Keratinocyte (primary cell): ENCODE data around the gene INO80. TPM values are rescaled to one million over a fixed set of nuclear protein-coding genes. Genes with fewer than 3 reads are reported as not detected.
A peak's percentile ranks its signal among the peaks of the same experiment; 100 is the strongest.

Experiments used
- DNase-seq: peaks from one replicate; pipeline ENCODE4 v3.0.0-alpha.2; 2011; ENCODE audit warnings: low read depth, missing footprints, low spot score
- FAIRE-seq: peaks from 2 replicates; lab custom pipeline; 2011; peaks lifted over from hg19 to GRCh38; lab: Jason Lieb, UNC
- H2AFZ ChIP-seq: 2 replicates; pipeline ENCODE4 v1.6.0; 2012; ENCODE audit warnings: low read length, control low read depth, inconsistent platforms; ENCODE audit not compliant: control insufficient read depth
- H3K27ac ChIP-seq: 2 replicates; pipeline ENCODE4 v1.5.1; 2011; ENCODE audit warnings: low read length; ENCODE audit not compliant: control insufficient read depth, insufficient read depth
- H3K27me3 ChIP-seq: 3 replicates; pipeline ENCODE4 v1.6.0; 2011; ENCODE audit warnings: low read length; ENCODE audit not compliant: control insufficient read depth, insufficient read depth; ENCODE audit errors: extremely low read depth
- H3K36me3 ChIP-seq, 2 experiments: 2 replicates in 1 of 2; 3 replicates in 1 of 2; pipeline ENCODE4 v1.5.1; 2011; ENCODE audit warnings: low read length in 2 of 2, mild to moderate bottlenecking in 1 of 2; ENCODE audit not compliant: control insufficient read depth in 2 of 2, insufficient read depth in 2 of 2; ENCODE audit errors: extremely low read depth in 1 of 2
- H3K4me1 ChIP-seq: 3 replicates; pipeline ENCODE4 v1.5.1; 2011; ENCODE audit warnings: low read length; ENCODE audit not compliant: control insufficient read depth, insufficient read depth; ENCODE audit errors: extremely low read depth
- H3K4me2 ChIP-seq: 3 replicates; pipeline ENCODE4 v1.6.0; 2011; ENCODE audit warnings: low read depth, low read length; ENCODE audit not compliant: control insufficient read depth, insufficient read depth; ENCODE audit errors: extremely low read depth
- H3K4me3 ChIP-seq, 3 experiments: fragments of 200-600 bp in 1 of 3; sonication (generic) in 1 of 3; 2 replicates in 2 of 3; 3 replicates in 1 of 3; pipeline ENCODE4 v1.5.1; 2011 to 2016; ENCODE audit warnings: low read length in 3 of 3, mild to moderate bottlenecking in 3 of 3, control low read depth in 2 of 3, inconsistent platforms in 1 of 3, low read depth in 1 of 3, mixed read lengths in 1 of 3, mixed run types in 1 of 3, moderate library complexity in 1 of 3; ENCODE audit not compliant: control insufficient read depth in 2 of 3, insufficient read depth in 2 of 3; ENCODE audit errors: extremely low read depth in 1 of 3
- H3K79me2 ChIP-seq: 2 replicates; pipeline ENCODE4 v1.6.0; 2012; ENCODE audit warnings: low read length; ENCODE audit not compliant: control insufficient read depth, insufficient read depth
- H3K9ac ChIP-seq: 3 replicates; pipeline ENCODE4 v1.6.0; 2011; ENCODE audit warnings: low read length; ENCODE audit not compliant: control insufficient read depth, insufficient read depth; ENCODE audit errors: extremely low read depth
- H3K9me1 ChIP-seq: 3 replicates; pipeline ENCODE4 v1.6.0; 2011; ENCODE audit warnings: low read length; ENCODE audit not compliant: control insufficient read depth, insufficient read depth; ENCODE audit errors: extremely low read depth
- H3K9me3 ChIP-seq: 2 replicates; pipeline ENCODE4 v1.5.1; 2012; ENCODE audit warnings: low read depth, low read length; ENCODE audit not compliant: control insufficient read depth
- H4K20me1 ChIP-seq: 3 replicates; pipeline ENCODE4 v1.6.0; 2011; ENCODE audit warnings: low read length; ENCODE audit not compliant: control insufficient read depth, insufficient read depth; ENCODE audit errors: extremely low read depth
- CTCF ChIP-seq, 3 experiments: IDR thresholded peaks in 1 of 3; conservative IDR thresholded peaks in 1 of 3; optimal IDR thresholded peaks in 1 of 3; 2 replicates in 2 of 3; 3 replicates in 1 of 3; pipeline versions ENCODE3 to v1.5.1; 2011; ENCODE audit warnings: low read length in 3 of 3, mild to moderate bottlenecking in 3 of 3, moderate library complexity in 2 of 3, control low read depth in 1 of 3, inconsistent platforms in 1 of 3; ENCODE audit not compliant: insufficient read depth in 2 of 3; ENCODE audit errors: extremely low read depth in 1 of 3
- EZH2 ChIP-seq: IDR thresholded peaks from one replicate; pipeline ENCODE4 v1.6.1; 2012; ENCODE audit warnings: inconsistent platforms, mild to moderate bottlenecking, low read length, moderate library complexity
- dilution Hi-C: fragments of 300-500 bp; cut with MboI; formaldehyde crosslinking; loops from one replicate; pipeline ENCODE4 v1.7.0; 2020; ENCODE audit warnings: low sequenced_read_pairs; ENCODE audit not compliant: extremely low pct_ligation_motif_present
- polyA plus RNA-seq, 5 experiments: library from polyadenylated mRNA; depleted of rRNA in 3 of 5; stranded (reverse) in 3 of 5; stranded (forward) in 1 of 5; unstranded in 1 of 5; fragments of >200 nt; gene quantifications; 1 replicate in 1 of 5; 2 replicates in 3 of 5; 3 replicates in 1 of 5; pipeline versions ENCODE4 v1.2.1 to v1.2.3, GENCODE V29; 2011 to 2012; ENCODE audit warnings: missing spikeins in 2 of 5, low read depth in 1 of 5, low replicate concordance in 1 of 5

The INO80 gene
- polyA plus RNA-seq, 1 donor (not counting 4 experiments of a cell fraction or from before 2014, with no cell fraction given) = 10.3 TPM

DNA sequence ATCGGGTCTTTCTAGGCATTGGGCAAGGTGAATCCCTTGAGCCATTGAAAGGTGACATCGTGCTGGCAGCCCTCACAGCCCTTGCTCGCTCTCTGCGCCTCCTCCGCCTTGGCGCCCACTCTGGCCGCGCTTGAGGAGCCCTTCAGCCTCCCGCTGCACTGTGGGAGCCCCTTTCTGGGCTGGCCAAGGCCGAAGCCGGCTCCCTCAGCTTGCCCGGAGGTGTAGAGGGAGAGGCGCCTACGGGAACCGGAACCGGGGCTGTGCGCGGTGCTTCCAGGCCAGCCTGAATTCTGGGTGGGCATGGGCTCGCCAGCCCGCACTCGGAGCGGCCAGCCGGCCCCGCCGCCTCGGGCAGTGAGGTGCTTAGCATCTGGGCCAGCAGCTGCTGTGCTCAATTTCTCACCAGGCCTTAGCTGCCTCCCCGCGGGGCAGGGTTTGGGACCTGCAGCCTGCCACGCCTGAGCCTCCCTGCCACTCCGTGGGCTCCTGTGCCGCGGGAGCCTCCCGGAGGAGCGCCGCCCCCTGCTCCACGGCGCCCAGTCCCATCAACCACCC is 35.4 kb upstream of the INO80 start:
- FAIRE-seq = no peak
- H3K27ac ChIP-seq = no peak overlapping the region
- H2AFZ ChIP-seq = no peak overlapping the region
- H3K4me1 ChIP-seq = peaks cover 18% of the 10 kb centered on the region
- no peaks in the 10 kb centered on the region for H3K27me3 ChIP-seq
- H3K4me3 ChIP-seq = no peak overlapping the region
- H3K4me2 ChIP-seq = no peak overlapping the region
- H4K20me1 ChIP-seq = no peaks in the 10 kb centered on the region
- no peak overlapping the region for H3K9ac ChIP-seq
- no peaks in the 10 kb centered on the region for H3K9me3 ChIP-seq
- no peaks in the 10 kb centered on the region for H3K79me2 ChIP-seq
- dilution Hi-C loops = no loop called here
- DNase-seq = no peak
- no peaks in the 10 kb centered on the region for H3K36me3 ChIP-seq
- no peak for TF ChIP-seq CTCF (optimal IDR thresholded peaks at IDR 0.05 in 1 of 3, IDR thresholded peaks at IDR 0.05 in 1 of 3, conservative IDR thresholded peaks at IDR 0.05 in 1 of 3; ENCODE audit: extremely low read depth in 1 of 3, insufficient read depth in 2 of 3, low read length in 3 of 3)
- TF ChIP-seq EZH2 = no peak
- H3K9me1 ChIP-seq = no peaks in the 10 kb centered on the region

GRCh38 chr15:41150279-41150678 is 34.2 kb upstream of the INO80 start:
- Histone ChIP-seq H3K4me1 (peaks cover 18% of the 10 kb centered on the region), H3K36me3 (no peaks in the 10 kb centered on the region), H3K27ac (no peak overlapping the region), H3K4me2 (peak overlapping the region; percentile 41), H3K9me1 (no peaks in the 10 kb centered on the region), H3K9me3 (no peaks in the 10 kb centered on the region), H3K9ac (no peak overlapping the region), H3K4me3 (no peak overlapping the region), H3K27me3 (no peaks in the 10 kb centered on the region), H4K20me1 (no peaks in the 10 kb centered on the region), H3K79me2 (no peaks in the 10 kb centered on the region), H2AFZ (peak overlapping the region; percentile 30)
- TF ChIP-seq EZH2 = no peak
- no peak for TF ChIP-seq CTCF (optimal IDR thresholded peaks at IDR 0.05 in 1 of 3, IDR thresholded peaks at IDR 0.05 in 1 of 3, conservative IDR thresholded peaks at IDR 0.05 in 1 of 3; ENCODE audit: extremely low read depth in 1 of 3, insufficient read depth in 2 of 3, low read length in 3 of 3)
- FAIRE-seq = no peak
- no peak for DNase-seq
- dilution Hi-C loops = no loop called here
